Endothelial cell of umbilical vein (primary cell): ENCODE data around the gene WNT11. TPM values are rescaled to one million over a fixed set of nuclear protein-coding genes. Genes with fewer than 3 reads are reported as not detected.

Source experiments
- BruUV-seq: library from RNA; stranded (reverse); fragments of 400-500 nt; replicated peaks from 2 replicates; lab custom pipeline; 2021; lab: Mats Ljungman, UMichigan
- CTCF ChIA-PET: fragments of 300-600, 350-600 bp; sonication (Branson Sonifier 250); formaldehyde crosslinking; loops from one replicate; lab custom pipeline; 2021; ENCODE audit warnings: antibody characterized with exemption, inconsistent platforms; lab: Charles Lee
- POLR2A ChIA-PET: fragments of 300-600, 350-600 bp; sonication (Branson Sonifier 250); formaldehyde crosslinking; loops from one replicate; lab custom pipeline; 2021; ENCODE audit warnings: antibody characterized with exemption, inconsistent platforms; lab: Charles Lee
- DNase-seq: peaks from one replicate; pipeline ENCODE4 v3.0.0-alpha.2; 2011; ENCODE audit warnings: low read depth, low spot score
- FAIRE-seq: peaks from 2 replicates; lab custom pipeline; 2011; peaks lifted over from hg19 to GRCh38; lab: Jason Lieb, UNC
- H2AFZ ChIP-seq: 2 replicates; pipeline ENCODE4 v1.6.0; 2012; ENCODE audit warnings: low read depth, low read length, control low read depth, inconsistent platforms
- H3K27ac ChIP-seq: 2 replicates; pipeline ENCODE4 v1.5.1; 2011; ENCODE audit warnings: low read depth, mild to moderate bottlenecking, control low read depth, low read length, moderate library complexity; ENCODE audit not compliant: insufficient read depth
- H3K27me3 ChIP-seq, 2 experiments: 2 replicates each; pipeline versions ENCODE4 v1.6.0 to v1.6.1; 2011; ENCODE audit warnings: low read length in 2 of 2, mixed read lengths in 1 of 2; ENCODE audit not compliant: control insufficient read depth in 2 of 2, insufficient read depth in 2 of 2
- H3K36me3 ChIP-seq, 2 experiments: 2 replicates in 1 of 2; 3 replicates in 1 of 2; pipeline ENCODE4 v1.5.1; 2011; ENCODE audit warnings: low read length in 2 of 2, mild to moderate bottlenecking in 1 of 2, moderate library complexity in 1 of 2; ENCODE audit not compliant: control insufficient read depth in 2 of 2, insufficient read depth in 2 of 2; ENCODE audit errors: extremely low read depth in 1 of 2
- H3K4me1 ChIP-seq: 3 replicates; pipeline ENCODE4 v1.5.1; 2011; ENCODE audit warnings: mild to moderate bottlenecking, low read length; ENCODE audit not compliant: control insufficient read depth, insufficient read depth; ENCODE audit errors: extremely low read depth
- H3K4me2 ChIP-seq: 2 replicates; pipeline ENCODE4 v1.6.1; 2011; ENCODE audit warnings: low read length, control low read depth, mixed read lengths; ENCODE audit not compliant: insufficient read depth
- H3K4me3 ChIP-seq, 3 experiments: fragments of 200-600 bp in 1 of 3; sonication (generic), shearing (Covaris generic) in 1 of 3; replicated peaks in 1 of 3; 2 replicates each; pipeline ENCODE4 v1.5.1; 2011 to 2016; ENCODE audit warnings: control low read depth in 3 of 3, low read length in 3 of 3, mild to moderate bottlenecking in 2 of 3, inconsistent platforms in 1 of 3, low read depth in 1 of 3, moderate library complexity in 1 of 3; ENCODE audit not compliant: insufficient read depth in 1 of 3
- H3K79me2 ChIP-seq: 2 replicates; pipeline ENCODE4 v1.6.0; 2012; ENCODE audit warnings: low read length, inconsistent platforms; ENCODE audit not compliant: control insufficient read depth, insufficient read depth
- H3K9ac ChIP-seq: replicated peaks from 2 replicates; pipeline ENCODE3; 2011; ENCODE audit warnings: low read length, control low read depth; ENCODE audit not compliant: insufficient read depth; ENCODE audit errors: extremely low read depth
- H3K9me1 ChIP-seq: replicated peaks from 3 replicates; pipeline ENCODE4 v1.6.0; 2011; ENCODE audit warnings: mild to moderate bottlenecking, low read length; ENCODE audit not compliant: control insufficient read depth, insufficient read depth; ENCODE audit errors: extremely low read depth
- H3K9me3 ChIP-seq: replicated peaks from 2 replicates; pipeline ENCODE4 v1.5.1; 2012; ENCODE audit warnings: low read length, inconsistent platforms; ENCODE audit not compliant: control insufficient read depth, insufficient read depth
- H4K20me1 ChIP-seq: replicated peaks from 2 replicates; pipeline ENCODE3; 2011; ENCODE audit warnings: mild to moderate bottlenecking, low read length; ENCODE audit not compliant: control insufficient read depth, insufficient read depth; ENCODE audit errors: extremely low read depth
- EZH2 ChIP-seq: IDR thresholded peaks from 2 replicates; pipeline ENCODE4 v1.6.1; 2012; ENCODE audit warnings: borderline replicate concordance, low read depth, mild to moderate bottlenecking, moderate library complexity, low read length, inconsistent platforms; ENCODE audit not compliant: severe bottlenecking
- FOS ChIP-seq: IDR thresholded peaks from 2 replicates; pipeline ENCODE4 v1.6.1; 2011; ENCODE audit warnings: mild to moderate bottlenecking, low read length, moderate library complexity, borderline replicate concordance; ENCODE audit not compliant: insufficient read depth
- GATA2 ChIP-seq: IDR thresholded peaks from 2 replicates; pipeline ENCODE4 v1.7.0; 2011; ENCODE audit warnings: low read depth, mild to moderate bottlenecking, moderate library complexity, mixed read lengths, low read length; ENCODE audit not compliant: insufficient read length, insufficient read depth
- JUN ChIP-seq: IDR thresholded peaks from 2 replicates; pipeline ENCODE4 v1.6.1; 2011; ENCODE audit warnings: borderline replicate concordance, low read depth; ENCODE audit not compliant: insufficient read length, insufficient read depth
- MYC ChIP-seq: IDR thresholded peaks from one replicate; pipeline ENCODE4 v1.6.1; 2011; ENCODE audit warnings: mild to moderate bottlenecking, low read depth, low read length
- POLR2A ChIP-seq: IDR thresholded peaks from 2 replicates; pipeline ENCODE4 v1.6.1; 2012; ENCODE audit warnings: low read depth, mild to moderate bottlenecking, control low read depth, low read length
- POLR2AphosphoS5 ChIP-seq: IDR thresholded peaks from 2 replicates; pipeline ENCODE4 v1.6.1; 2012; ENCODE audit warnings: low read depth, mild to moderate bottlenecking, control low read depth, low read length, moderate library complexity; ENCODE audit not compliant: insufficient read depth
- dilution Hi-C: fragments of 300-500 bp; cut with MboI; formaldehyde crosslinking; loops from one replicate; pipeline ENCODE4 v1.15.0; 2019; ENCODE audit warnings: low sequenced_read_pairs; ENCODE audit not compliant: extremely low pct_ligation_motif_present
- intact Hi-C: fragments of 100-400 bp; cut with micrococcal nuclease; formaldehyde crosslinking; loops from one replicate; pipeline ENCODE4 v1.10.0; 2022
- polyA plus RNA-seq, 4 experiments: library from polyadenylated mRNA; depleted of rRNA in 3 of 4; stranded (reverse) in 3 of 4; unstranded in 1 of 4; fragments of >200 nt; gene quantifications; 2 replicates each; pipeline versions ENCODE4 v1.2.1 to v1.2.3, GENCODE V29; 2011 to 2012; ENCODE audit warnings: missing spikeins in 1 of 4
- total RNA-seq: library from RNA; stranded (reverse); gene quantifications from 2 replicates; pipeline ENCODE4 v1.2.3, GENCODE V29; 2021
- TF ChIP-seq, protein P1 (sequence below), 2 donors: IDR thresholded peaks; 1 replicate in 1 of 2; 2 replicates in 1 of 2; pipeline ENCODE4 v1.5.1; 2011; ENCODE audit warnings: low read length in 2 of 2, mild to moderate bottlenecking in 2 of 2, moderate library complexity in 2 of 2, control low read depth in 1 of 2, inconsistent platforms in 1 of 2, low read depth in 1 of 2; ENCODE audit not compliant: insufficient read depth in 1 of 2; ENCODE audit errors: extremely low read depth in 1 of 2
- TF ChIP-seq, protein P2 (sequence below): IDR thresholded peaks from 2 replicates; pipeline ENCODE4 v1.6.1; 2011; ENCODE audit not compliant: insufficient read depth, insufficient read length

Gene WNT11
- total and polyA plus RNA-seq, 2 donors (not counting 3 experiments of a cell fraction or from before 2014, with no cell fraction given): not detected

DNA sequence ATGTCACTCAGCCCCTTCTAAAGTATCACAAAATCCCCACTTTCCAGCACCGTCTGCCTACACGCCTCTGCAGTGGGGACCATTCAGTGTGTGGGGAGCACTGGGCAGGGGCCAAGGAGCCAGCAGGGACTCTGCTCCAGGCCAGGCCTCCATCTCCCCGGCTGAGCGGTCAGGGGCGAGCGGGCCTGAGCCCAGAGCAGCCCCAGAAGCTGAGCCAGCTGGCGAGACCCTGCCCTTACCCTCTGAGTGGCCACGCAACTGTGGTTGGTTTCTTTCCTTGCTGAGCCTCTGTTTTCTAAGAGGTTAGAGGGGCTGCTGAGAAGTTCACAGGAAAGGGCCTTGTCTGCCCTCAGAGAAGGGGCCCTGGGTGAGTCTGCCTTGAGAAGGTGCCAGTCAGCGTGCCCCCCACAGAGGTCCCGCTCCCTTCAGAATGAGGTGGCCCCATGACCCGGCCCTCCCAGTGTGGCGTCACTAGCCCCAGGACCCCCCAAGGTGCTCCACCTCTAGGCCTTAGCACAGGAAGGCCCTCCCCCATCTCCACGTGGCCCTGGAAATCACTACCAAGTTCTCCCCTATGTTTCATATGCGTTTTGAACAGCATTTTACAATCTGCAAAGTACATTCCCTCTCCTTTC, 46.9 kb downstream of the WNT11 start:
- no peaks in the 10 kb centered on the region for H3K27me3 ChIP-seq
- H4K20me1 ChIP-seq: no peaks in the 10 kb centered on the region
- H3K4me3 ChIP-seq: no peak overlapping the region
- H3K9me3 ChIP-seq: no peaks in the 10 kb centered on the region
- ChIA-PET CTCF (no interaction called here), POLR2A (no interaction called here)
- H3K79me2 ChIP-seq: no peaks in the 10 kb centered on the region
- H3K36me3 ChIP-seq: no peaks in the 10 kb centered on the region
- no peak overlapping the region for H3K9ac ChIP-seq
- FAIRE-seq (no peak), DNase-seq (no peak)
- TF ChIP-seq, protein P1, sequence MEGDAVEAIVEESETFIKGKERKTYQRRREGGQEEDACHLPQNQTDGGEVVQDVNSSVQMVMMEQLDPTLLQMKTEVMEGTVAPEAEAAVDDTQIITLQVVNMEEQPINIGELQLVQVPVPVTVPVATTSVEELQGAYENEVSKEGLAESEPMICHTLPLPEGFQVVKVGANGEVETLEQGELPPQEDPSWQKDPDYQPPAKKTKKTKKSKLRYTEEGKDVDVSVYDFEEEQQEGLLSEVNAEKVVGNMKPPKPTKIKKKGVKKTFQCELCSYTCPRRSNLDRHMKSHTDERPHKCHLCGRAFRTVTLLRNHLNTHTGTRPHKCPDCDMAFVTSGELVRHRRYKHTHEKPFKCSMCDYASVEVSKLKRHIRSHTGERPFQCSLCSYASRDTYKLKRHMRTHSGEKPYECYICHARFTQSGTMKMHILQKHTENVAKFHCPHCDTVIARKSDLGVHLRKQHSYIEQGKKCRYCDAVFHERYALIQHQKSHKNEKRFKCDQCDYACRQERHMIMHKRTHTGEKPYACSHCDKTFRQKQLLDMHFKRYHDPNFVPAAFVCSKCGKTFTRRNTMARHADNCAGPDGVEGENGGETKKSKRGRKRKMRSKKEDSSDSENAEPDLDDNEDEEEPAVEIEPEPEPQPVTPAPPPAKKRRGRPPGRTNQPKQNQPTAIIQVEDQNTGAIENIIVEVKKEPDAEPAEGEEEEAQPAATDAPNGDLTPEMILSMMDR (IDR thresholded peaks at IDR 0.05; ENCODE audit: extremely low read depth in 1 of 2, insufficient read depth in 1 of 2, low read depth in 1 of 2, low read length in 2 of 2): no peak
- no peak for TF ChIP-seq POLR2AphosphoS5
- TF ChIP-seq JUN: no peak
- no peak for TF ChIP-seq MYC
- TF ChIP-seq, protein P2, sequence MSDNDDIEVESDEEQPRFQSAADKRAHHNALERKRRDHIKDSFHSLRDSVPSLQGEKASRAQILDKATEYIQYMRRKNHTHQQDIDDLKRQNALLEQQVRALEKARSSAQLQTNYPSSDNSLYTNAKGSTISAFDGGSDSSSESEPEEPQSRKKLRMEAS: no peak
- TF ChIP-seq POLR2A: no peak
- TF ChIP-seq GATA2: no peak
- no peak for TF ChIP-seq FOS
- no peak for TF ChIP-seq EZH2
- no peak overlapping the region for H3K27ac ChIP-seq
- H3K9me1 ChIP-seq: no peaks in the 10 kb centered on the region
- H3K4me1 ChIP-seq: no peaks in the 10 kb centered on the region
- BruUV-seq: no TSS peak
- intact Hi-C loops: no loop called here
- dilution Hi-C loops: no loop called here
- H2AFZ ChIP-seq: no peak overlapping the region
- no peak overlapping the region for H3K4me2 ChIP-seq
